Measurements from ENCODE around the gene KCTD12.
A peak's percentile ranks its signal among the peaks of the same experiment; 100 is the strongest.

Gene KCTD12

DNA sequence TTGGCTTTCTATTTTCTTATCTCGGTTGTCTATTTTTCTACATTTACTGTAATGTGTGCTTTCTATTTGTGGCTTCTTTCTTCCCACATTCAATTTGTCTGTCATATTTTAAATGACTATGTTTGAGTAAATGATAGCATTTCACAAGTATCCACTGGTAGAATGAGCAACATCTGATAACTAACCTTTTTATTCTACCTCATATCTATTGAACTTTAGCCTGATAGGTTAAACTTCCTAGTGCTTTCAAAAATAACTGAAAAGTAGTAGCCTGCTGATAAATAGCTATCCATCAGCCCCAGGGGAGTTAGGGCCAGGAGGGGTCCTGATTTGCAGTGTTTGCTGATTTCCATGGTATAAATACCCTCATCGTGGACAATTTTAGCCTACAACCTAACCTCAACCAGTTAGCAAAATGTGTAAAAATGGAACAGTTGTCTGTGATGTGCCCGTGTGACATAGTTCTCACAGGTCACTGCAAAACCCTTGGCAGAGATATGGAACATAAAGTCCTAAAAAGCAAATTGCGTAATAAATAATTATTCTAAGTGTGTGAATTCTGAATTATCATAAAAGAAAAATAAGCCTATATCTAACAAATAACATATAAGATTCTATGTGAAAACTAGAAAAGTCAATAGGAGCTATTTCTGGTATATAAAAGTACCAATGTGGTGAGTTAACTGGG is 32.1 kb downstream of the KCTD12 start:
- DNase-seq (ENCODE audit: low spot score) = no peak

- no peak for DNase-seq (ENCODE audit: low spot score)
These were observed 32.7 kb downstream of the KCTD12 start for GRCh38 chr13:76853481-76853880.

- peak; percentile 5 for DNase-seq (ENCODE audit: low spot score)
These were observed 33.2 kb downstream of the KCTD12 start for GRCh38 chr13:76852986-76853385.

- DNase-seq (ENCODE audit: low spot score) = no peak
These were observed 34.2 kb downstream of the KCTD12 start for GRCh38 chr13:76851961-76852360.

DNA sequence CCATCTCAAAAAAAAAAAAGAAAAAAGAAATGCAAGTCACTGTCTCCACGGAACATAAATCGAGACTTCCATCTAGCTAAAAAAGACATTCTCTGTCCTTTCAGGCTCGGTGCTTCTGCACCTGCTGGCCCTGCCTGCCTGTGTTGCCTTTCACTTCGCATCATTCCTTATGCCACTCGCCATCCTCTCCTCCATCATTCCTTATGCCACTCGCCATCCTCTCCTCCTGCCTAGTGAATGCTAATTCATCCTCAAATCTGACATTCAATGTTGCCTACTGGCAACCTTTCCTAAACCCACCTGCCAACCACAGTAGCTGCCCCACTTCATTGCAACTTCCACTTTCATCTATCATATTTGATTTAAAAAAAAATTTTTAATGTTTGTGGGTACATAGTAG is 36.7 kb downstream of the KCTD12 start:
- DNase-seq (ENCODE audit: low spot score) = no peak

- DNase-seq (ENCODE audit: low spot score) = no peak
These were observed 37.6 kb downstream of the KCTD12 start for GRCh38 chr13:76848596-76848995.

DNA sequence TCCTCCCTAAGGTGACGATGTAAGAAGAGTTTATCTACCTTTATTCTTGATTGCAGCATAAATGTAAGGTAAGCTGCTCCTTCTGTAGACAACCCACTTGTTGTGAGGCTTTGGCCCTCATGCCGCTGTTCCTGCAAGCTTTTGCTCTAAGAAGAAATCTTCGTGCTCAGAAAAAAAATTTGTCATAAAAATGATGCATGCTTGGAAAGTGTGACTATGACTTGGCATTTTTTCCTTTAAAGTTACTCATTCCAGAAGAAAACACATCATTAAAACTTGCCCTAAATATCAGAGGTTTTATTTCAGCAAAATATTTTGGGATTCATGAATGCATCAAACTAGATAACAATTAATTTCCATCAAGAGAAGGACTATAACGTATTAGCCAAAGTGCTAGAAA is 39.8 kb downstream of the KCTD12 start:
- DNase-seq (ENCODE audit: low spot score) = no peak

DNA sequence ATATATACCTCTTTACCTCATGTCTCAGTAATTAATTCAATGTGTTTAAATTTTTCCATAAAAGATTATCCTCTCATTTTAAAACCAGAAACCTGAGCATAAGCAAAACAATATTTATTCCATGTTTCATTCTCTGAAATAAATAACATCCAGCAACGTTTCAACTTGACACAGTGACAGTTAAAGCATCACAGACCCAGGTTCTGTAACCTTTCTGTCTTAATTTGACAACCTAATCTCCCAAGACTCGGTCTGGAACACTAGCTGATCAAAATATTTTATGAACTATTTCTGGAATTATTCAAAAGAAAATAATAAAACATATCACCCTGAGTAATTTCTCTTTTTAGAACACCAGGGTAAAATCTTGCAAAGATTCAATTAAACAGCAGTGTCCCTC is 40.3 kb downstream of the KCTD12 start:
- no peak for DNase-seq (ENCODE audit: low spot score)

DNA sequence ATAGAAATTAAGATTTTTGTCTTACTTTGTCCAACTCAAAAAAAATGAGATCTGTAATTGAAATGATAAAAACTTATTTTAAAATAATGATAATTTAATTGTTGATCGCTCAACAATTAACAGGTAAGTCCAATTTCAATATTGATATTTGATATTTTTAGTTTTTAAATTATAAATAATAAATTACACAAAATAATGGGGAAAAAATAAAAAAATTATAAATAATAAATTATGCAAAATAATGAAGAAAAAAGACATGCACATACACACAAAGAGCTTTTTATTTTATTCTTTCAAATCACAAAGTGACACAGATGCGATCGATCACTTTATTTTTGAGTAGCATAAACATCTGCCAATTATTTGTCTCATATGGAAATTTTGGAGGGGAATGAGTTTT is 40.8 kb downstream of the KCTD12 start:
- DNase-seq (ENCODE audit: low spot score) = no peak

GRCh38 chr13:76837801-76838200 is 48.4 kb downstream of the KCTD12 start:
- no peak for DNase-seq (ENCODE audit: low spot score)

DNA sequence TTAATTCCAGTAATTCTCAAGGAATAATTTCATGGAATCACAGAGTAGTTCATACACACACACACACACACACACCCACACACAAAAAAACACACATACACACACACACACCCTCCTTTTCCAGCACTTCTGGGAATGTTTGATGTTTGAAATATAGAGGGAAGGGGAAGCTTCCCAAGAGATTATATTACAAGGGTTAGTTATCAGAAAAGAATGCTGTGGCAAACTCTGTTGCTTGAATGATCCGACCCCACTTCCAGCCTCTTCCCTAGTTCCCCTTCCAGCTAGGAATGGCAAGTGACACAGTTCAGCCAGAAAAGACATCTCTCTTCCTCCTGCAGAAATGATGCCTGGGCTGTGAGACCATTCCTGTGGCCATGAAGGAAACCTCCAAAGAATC is 49.9 kb downstream of the KCTD12 start:
- DNase-seq (ENCODE audit: low spot score) = peak; percentile 13

GRCh38 chr13:76833441-76833954 is 52.7 kb downstream of the KCTD12 start:
- DNase-seq (ENCODE audit: low spot score) = no peak

GRCh38 chr13:76832258-76832988 is 53.8 kb downstream of the KCTD12 start:
- DNase-seq (ENCODE audit: low spot score) = no peak

GRCh38 chr13:76830805-76831204 is 55.4 kb downstream of the KCTD12 start:
- DNase-seq (ENCODE audit: low spot score) = no peak

Data from SW480 (cell line).